Mucosa of rectum (tissue), 2 donors: ENCODE measurements around the gene CREBZF.
"Not testable (repeated sequence)": the region's sequence is repeated elsewhere in the genome, so short reads cannot be mapped to it uniquely, and the experiment has no call there.

ENCODE experiments used
- H3K27ac ChIP-seq, 2 donors: one replicate each; pipeline ENCODE4 v1.7.0; 2013; ENCODE audit warnings: inconsistent platforms in 2 of 2, low read depth in 2 of 2, low read length in 2 of 2
- H3K27me3 ChIP-seq, 2 donors: one replicate each; pipeline ENCODE4 v1.7.0; 2013; ENCODE audit warnings: low read length in 2 of 2; ENCODE audit not compliant: control insufficient read depth in 2 of 2, insufficient read depth in 2 of 2
- H3K36me3 ChIP-seq, 2 donors: one replicate each; pipeline ENCODE4 v1.7.0; 2013; ENCODE audit warnings: low read length in 2 of 2; ENCODE audit not compliant: control insufficient read depth in 2 of 2, insufficient read depth in 2 of 2
- H3K4me1 ChIP-seq, 2 donors: one replicate each; pipeline ENCODE4 v1.7.0; 2013; ENCODE audit warnings: low read length in 2 of 2, mild to moderate bottlenecking in 1 of 2; ENCODE audit not compliant: control insufficient read depth in 2 of 2, insufficient read depth in 2 of 2
- H3K4me3 ChIP-seq, 2 donors: one replicate each; pipeline ENCODE4 v1.7.0; 2013; ENCODE audit warnings: low read length in 2 of 2
- H3K9ac ChIP-seq, 2 donors: one replicate each; pipeline ENCODE4 v1.7.0; 2013; ENCODE audit warnings: low read length in 2 of 2, low read depth in 1 of 2, mild to moderate bottlenecking in 1 of 2
- H3K9me3 ChIP-seq, 2 donors: one replicate each; pipeline ENCODE4 v1.7.0; 2013; ENCODE audit warnings: low read length in 2 of 2; ENCODE audit not compliant: control insufficient read depth in 2 of 2
- donor health status: healthy.
- donor health status: Normal muscosa, but diverticular disease.

CREBZF gene

GRCh38 chr11:85627332-85627997, 37.5 kb downstream of the CREBZF start, which contains the start of gene DLG2:
Gene DLG2, minus strand, starts transcription at chr11:85627344.
- H3K4me1 ChIP-seq: peaks cover 3 to 4% of the 10 kb centered on the region in 2 donors
- H3K9me3 ChIP-seq: no peaks in the 10 kb centered on the region
- peak within 1 kb of the TSS; percentile 72 to 85 for H3K9ac ChIP-seq
- H3K27me3 ChIP-seq: no peaks in the 10 kb centered on the region
- peak within 1 kb of the TSS; percentile 91 to 95 for H3K4me3 ChIP-seq
- peak within 1 kb of the TSS; percentile 80 to 91 for H3K27ac ChIP-seq
- H3K36me3 ChIP-seq: peaks cover 2 to 5% of the 10 kb centered on the region in 2 donors

- Histone ChIP-seq H3K4me1 (peaks cover 3 to 4% of the 10 kb centered on the region in 2 donors), H3K27me3 (no peaks in the 10 kb centered on the region), H3K9me3 (no peaks in the 10 kb centered on the region), H3K27ac (no peak overlapping the region), H3K4me3 (peak overlapping the region in 1 of 2 donors; percentile 33), H3K36me3 (peaks cover 2 to 5% of the 10 kb centered on the region in 2 donors), H3K9ac (no peak overlapping the region)
Observed at GRCh38 chr11:85626496-85626895, 38.4 kb downstream of the CREBZF start.

GRCh38 chr11:85620256-85620655, 44.7 kb downstream of the CREBZF start:
- Histone ChIP-seq H3K4me3 (no peak overlapping the region), H3K9ac (no peak overlapping the region), H3K36me3 (no peaks in the 10 kb centered on the region), H3K27me3 (no peaks in the 10 kb centered on the region), H3K4me1 (no peaks in the 10 kb centered on the region), H3K9me3 (no peaks in the 10 kb centered on the region), H3K27ac (no peak overlapping the region)

GRCh38 chr11:85619499-85619898, 45.4 kb downstream of the CREBZF start:
- H3K9ac ChIP-seq: no peak overlapping the region
- no peaks in the 10 kb centered on the region for H3K4me1 ChIP-seq
- H3K9me3 ChIP-seq: no peaks in the 10 kb centered on the region
- H3K4me3 ChIP-seq: no peak overlapping the region
- no peak overlapping the region for H3K27ac ChIP-seq
- H3K27me3 ChIP-seq: no peaks in the 10 kb centered on the region
- H3K36me3 ChIP-seq: no peaks in the 10 kb centered on the region

GRCh38 chr11:85611643-85612042, 53.3 kb downstream of the CREBZF start:
- not testable (repeated sequence) for H3K9me3 ChIP-seq, H3K27ac ChIP-seq, H3K27me3 ChIP-seq, H3K4me3 ChIP-seq, H3K36me3 ChIP-seq, H3K9ac ChIP-seq, H3K4me1 ChIP-seq
